Activated naive CD4-positive, alpha-beta T cell treated with anti-CD3 and anti-CD28 coated beads, Interleukin-2, amount 50 U/mL, for 16 hours (primary cell): ENCODE measurements around the gene ANKRD31.
A peak's percentile ranks its signal among the peaks of the same experiment; 100 is the strongest.

ENCODE experiments used
- DNase-seq: peaks from one replicate; pipeline ENCODE4 v3.0.0-alpha.2; 2020

Gene ANKRD31

GRCh38 chr5:75054134-75054930 is 182.3 kb downstream of the ANKRD31 start:
- no peak for DNase-seq

DNA sequence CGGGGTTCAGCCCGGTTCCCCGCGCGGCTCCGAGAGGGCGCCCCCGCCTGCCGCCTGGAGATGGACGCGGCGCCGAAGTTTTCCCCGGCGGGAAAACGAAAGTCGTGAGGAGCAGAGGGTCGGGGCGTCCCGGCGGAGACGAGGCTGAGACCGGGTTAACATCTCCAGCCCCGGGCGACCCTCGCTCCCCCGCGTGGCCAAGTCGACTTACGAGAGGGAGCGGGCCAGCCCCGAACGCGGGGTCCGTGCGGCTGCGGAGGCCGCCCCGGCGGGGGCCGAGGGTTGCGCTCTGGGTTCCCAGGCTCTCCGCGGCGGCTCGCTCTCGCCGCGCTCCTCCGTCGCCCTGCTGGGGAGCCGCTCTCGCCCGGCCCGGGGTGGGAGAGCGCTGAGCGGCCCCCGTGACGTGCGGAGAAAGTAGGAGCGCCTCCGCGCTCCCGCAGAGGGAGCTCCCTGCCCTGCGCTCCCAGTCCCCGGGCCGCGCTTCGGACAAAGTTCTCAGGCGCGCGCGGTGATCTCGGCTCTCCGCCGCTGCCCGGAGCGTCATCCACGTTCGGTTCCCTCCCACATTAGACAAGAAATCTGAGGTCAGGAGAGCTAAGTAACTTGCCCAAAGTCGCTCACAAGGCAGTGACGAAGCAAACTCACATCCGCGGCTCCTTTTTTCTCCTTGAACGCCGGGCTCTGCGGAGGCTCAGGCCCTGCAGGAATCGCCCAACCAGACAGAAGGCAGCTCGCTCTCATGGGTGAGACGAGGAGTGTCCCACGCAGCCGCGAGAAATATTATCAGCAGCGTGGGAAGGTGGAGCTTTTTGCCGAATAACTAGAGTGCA is 183.2 kb downstream of the ANKRD31 start:
- peak; percentile 58 for DNase-seq

- DNase-seq = no peak
These were observed 183.7 kb downstream of the ANKRD31 start for GRCh38 chr5:75053054-75053303.

GRCh38 chr5:75052192-75053053 is 184.3 kb downstream of the ANKRD31 start, which contains the start of gene GCNT4:
Gene GCNT4 (minus strand): TSS chr5:75052558. CDS start chr5:75030037, 22,521 bp downstream.
- DNase-seq = peak; percentile 48

- DNase-seq = peak; percentile 33
These were observed 185.4 kb downstream of the ANKRD31 start for GRCh38 chr5:75051217-75051751.

GRCh38 chr5:75050415-75050814 is 186.3 kb downstream of the ANKRD31 start:
- peak; percentile 34 for DNase-seq

DNA sequence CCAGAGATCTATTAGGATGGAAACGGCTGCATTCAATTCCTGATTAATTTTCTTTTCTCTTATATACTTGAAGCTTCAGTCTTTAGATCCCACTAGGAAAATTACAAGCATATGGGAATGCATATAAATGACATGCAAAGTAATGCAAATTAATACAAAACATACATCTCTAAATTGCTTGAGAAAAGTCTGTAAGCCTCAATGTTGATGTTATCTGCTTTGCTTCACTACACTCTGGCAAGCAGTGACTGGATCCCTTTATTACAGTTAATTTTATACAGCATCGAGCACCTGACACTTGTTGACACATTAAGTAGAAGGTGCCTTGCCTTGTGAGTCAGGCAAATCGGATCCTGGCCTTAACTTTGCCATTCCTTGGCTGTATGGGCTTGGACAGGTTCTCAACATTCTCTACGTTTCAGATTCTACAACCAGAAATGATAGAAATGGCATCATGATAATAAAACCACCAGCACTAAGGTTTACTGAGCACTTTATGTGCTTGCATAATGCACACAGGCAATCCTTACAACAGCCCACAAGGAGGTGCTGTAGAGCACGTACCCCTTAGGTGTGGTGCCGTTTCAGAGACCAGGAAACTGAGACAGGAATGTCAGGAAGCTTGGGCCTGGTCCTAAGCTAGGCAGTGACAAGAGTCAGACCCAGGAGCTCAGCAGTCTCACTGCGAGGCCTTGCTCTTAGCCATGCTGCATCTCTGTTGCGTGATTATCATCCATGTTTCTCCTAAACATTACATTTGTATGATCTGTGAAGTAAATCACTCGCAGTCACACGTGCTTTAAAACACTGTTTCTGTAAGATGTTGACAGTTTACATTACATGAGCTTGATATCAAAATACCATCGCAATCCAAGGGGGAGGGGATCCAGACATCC is 187.0 kb downstream of the ANKRD31 start:
- peak; percentile 66 for DNase-seq

GRCh38 chr5:75048457-75048953 is 188.2 kb downstream of the ANKRD31 start:
- DNase-seq = no peak

- DNase-seq = no peak
These were observed 189.3 kb downstream of the ANKRD31 start for GRCh38 chr5:75047356-75047755.

DNA sequence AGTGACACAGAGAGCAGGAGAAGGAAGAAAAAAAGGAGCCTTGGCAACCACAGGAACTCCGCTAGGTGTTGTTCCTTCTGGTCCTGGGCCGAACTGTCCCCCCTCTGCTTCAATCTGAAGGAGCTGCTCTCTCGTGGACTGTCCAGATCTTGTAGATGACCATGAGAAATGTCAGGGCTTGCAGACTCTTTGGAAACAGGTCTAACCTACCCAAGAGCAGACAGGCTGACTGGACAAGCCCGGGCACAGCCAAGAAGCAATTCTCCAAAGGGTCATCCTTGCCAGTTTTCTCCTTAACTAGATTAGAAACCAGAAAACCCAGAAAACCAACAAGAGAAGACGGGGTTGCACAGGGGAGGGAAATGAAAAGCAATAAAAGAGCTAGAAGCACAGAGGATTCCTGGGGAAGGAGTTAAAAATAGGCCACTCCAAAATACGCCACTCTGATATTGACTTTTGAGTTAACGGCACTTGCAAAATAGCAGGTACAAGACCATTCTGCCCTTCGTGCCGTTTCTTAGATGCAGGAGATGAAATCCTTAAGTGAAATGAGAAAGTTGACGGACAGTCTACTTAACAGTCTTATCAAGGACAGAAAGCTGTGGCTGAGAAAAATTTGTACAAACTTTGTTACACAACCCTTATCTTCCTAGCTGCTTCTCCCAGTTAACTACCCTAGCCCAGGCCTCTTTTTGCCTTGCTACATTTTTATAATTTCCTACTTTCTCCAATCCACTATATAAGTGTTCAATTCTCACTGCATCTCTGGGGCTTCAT is 190.1 kb downstream of the ANKRD31 start:
- DNase-seq = no peak

GRCh38 chr5:75045071-75045470 is 191.6 kb downstream of the ANKRD31 start:
- DNase-seq = no peak

GRCh38 chr5:75044406-75044805 is 192.3 kb downstream of the ANKRD31 start:
- DNase-seq = no peak

- no peak for DNase-seq
These were observed 192.9 kb downstream of the ANKRD31 start for GRCh38 chr5:75043633-75044264.

GRCh38 chr5:75042522-75042921 is 194.2 kb downstream of the ANKRD31 start:
- DNase-seq = no peak

DNA sequence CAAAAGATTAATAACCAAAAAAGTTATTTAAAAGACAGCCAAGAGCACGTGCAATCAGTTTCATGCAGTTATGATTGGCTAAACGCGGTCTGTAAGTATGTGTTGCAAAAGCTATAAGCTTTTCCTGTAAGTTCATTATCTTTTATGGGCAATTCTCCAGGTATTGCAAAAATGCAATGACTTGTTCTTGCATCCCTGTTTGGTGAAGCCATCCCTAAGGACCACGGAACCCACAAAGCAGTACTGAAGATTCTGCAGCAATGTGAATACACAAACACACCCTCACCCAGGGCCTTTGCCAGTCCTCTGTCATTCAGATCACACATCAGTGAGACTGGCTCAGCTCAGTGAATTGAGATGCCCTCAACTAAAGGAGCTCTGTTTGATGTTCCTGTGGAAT is 195.7 kb downstream of the ANKRD31 start:
- DNase-seq = no peak

- peak; percentile 43 for DNase-seq
These were observed 199.6 kb downstream of the ANKRD31 start for GRCh38 chr5:75037106-75037505.

- peak; percentile 30 for DNase-seq
These were observed 202.4 kb downstream of the ANKRD31 start for GRCh38 chr5:75034137-75034739.

- DNase-seq = no peak
These were observed 205.3 kb downstream of the ANKRD31 start for GRCh38 chr5:75031366-75031765.

GRCh38 chr5:75028090-75028489 is 208.6 kb downstream of the ANKRD31 start:
- no peak for DNase-seq
